K562 (cell line): Measurements from ENCODE around the gene ACBD6. TPM values are rescaled to one million over a fixed set of nuclear protein-coding genes. Genes with fewer than 3 reads are reported as not detected.

Experiments
- CEBPB ChIP-seq: fragments of 450-650 bp; IDR thresholded peaks from 2 replicates; pipeline ENCODE4 v1.6.1; 2016; ENCODE audit warnings: missing genetic modification characterization, missing compliant biosample characterization
- CEBPG ChIP-seq, 3 experiments: fragments of 200-800 bp in 1 of 3; sonication (Bioruptor generic) in 1 of 3; sonication (generic) in 1 of 3; formaldehyde crosslinking in 1 of 3; IDR thresholded peaks in 2 of 3; conservative IDR thresholded peaks in 1 of 3; 2 replicates each; pipeline versions ENCODE4 v1.6.1 to v1.8.0; 2016 to 2022; ENCODE audit warnings: missing compliant biosample characterization in 2 of 3, missing genetic modification characterization in 2 of 3, mild to moderate bottlenecking in 1 of 3, missing genetic modification reagents in 1 of 3
- FOXA3 ChIP-seq, 2 experiments: fragments of 450-650 bp in 1 of 2; sonication (generic) in 1 of 2; formaldehyde crosslinking; IDR thresholded peaks in 1 of 2; conservative IDR thresholded peaks in 1 of 2; 2 replicates each; pipeline versions ENCODE4 v1.4.0 to v1.8.0; 2020 to 2022; ENCODE audit warnings: mild to moderate bottlenecking in 2 of 2, missing genetic modification reagents in 1 of 2
- HDAC2 ChIP-seq: fragments of 450-650 bp; IDR thresholded peaks from 2 replicates; pipeline ENCODE4 v1.6.1; 2016; ENCODE audit warnings: mild to moderate bottlenecking
- JUND ChIP-seq, 2 experiments: IDR thresholded peaks; 2 replicates in 1 of 2; 3 replicates in 1 of 2; pipeline ENCODE4 v1.6.1; 2011; ENCODE audit warnings: borderline replicate concordance in 2 of 2, low read depth in 2 of 2, low read length in 2 of 2, improper control_type of control experiment in 1 of 2, missing biosample characterization in 1 of 2, missing genetic modification characterization in 1 of 2, missing genetic modification reagents in 1 of 2
- MEF2A ChIP-seq: IDR thresholded peaks from 2 replicates; pipeline ENCODE4 v1.6.1; 2011; ENCODE audit warnings: low read depth, mild to moderate bottlenecking, low read length, moderate library complexity; ENCODE audit not compliant: control insufficient read depth
- NBN ChIP-seq: fragments of 450-650 bp; IDR thresholded peaks from 2 replicates; pipeline ENCODE4 v1.6.1; 2016; ENCODE audit warnings: low read depth, mild to moderate bottlenecking
- POU5F1 ChIP-seq: fragments of 150-350 bp; IDR thresholded peaks from 2 replicates; pipeline ENCODE4 v1.6.1; 2014; ENCODE audit warnings: borderline replicate concordance, low read length, low read depth, mild to moderate bottlenecking; ENCODE audit not compliant: partially characterized antibody
- RB1 ChIP-seq: fragments of 450-650 bp; IDR thresholded peaks from 2 replicates; pipeline ENCODE4 v1.6.1; 2017; ENCODE audit warnings: low read depth, mild to moderate bottlenecking
- TAL1 ChIP-seq: fragments of 450-650 bp; IDR thresholded peaks from 2 replicates; pipeline ENCODE4 v1.6.1; 2016; ENCODE audit warnings: mild to moderate bottlenecking
- XRCC5 ChIP-seq: fragments of 200-400 bp; formaldehyde crosslinking; IDR thresholded peaks from 2 replicates; pipeline ENCODE4 v1.6.1; 2017; ENCODE audit warnings: low read depth, mild to moderate bottlenecking, low read length
- ZNF668 ChIP-seq: fragments of 250-450 bp; sonication (Bioruptor Pico); IDR thresholded peaks from 2 replicates; pipeline ENCODE4 v1.8.0; 2022; ENCODE audit warnings: mild to moderate bottlenecking, inconsistent platforms
- polyA plus RNA-seq, 8 experiments: library from polyadenylated mRNA; depleted of rRNA in 4 of 8; stranded (reverse) in 5 of 8; unstranded in 3 of 8; fragments of >200 nt; fragmentation: Nextera tagmentation in 2 of 8; fragmentation: Illumina TruSeq in 1 of 8; extraction: Ambion mirVana in 2 of 8; extraction: Trizol in 1 of 8; gene quantifications; 2 replicates each; pipeline versions ENCODE4 v1.2.1 to v1.2.3, GENCODE V29; 2011 to 2014; ENCODE audit warnings: inconsistent platforms in 1 of 8, missing spikeins in 1 of 8
- total RNA-seq, 7 experiments: library from RNA; depleted of rRNA in 6 of 7; stranded (reverse); fragments of >200 nt in 6 of 7; fragmentation: Illumina TruSeq in 2 of 7; extraction: Trizol in 2 of 7; gene quantifications; 2 replicates each; pipeline versions ENCODE4 v1.2.1 to v1.2.3, GENCODE V29; 2011 to 2021; ENCODE audit warnings: low replicate concordance in 1 of 7
- TF ChIP-seq, protein P1 (sequence below), 2 experiments: fragments of 450-650 bp; IDR thresholded peaks; 2 replicates each; pipeline ENCODE4 v1.6.1; 2018; ENCODE audit warnings: mild to moderate bottlenecking in 2 of 2, low read depth in 1 of 2; ENCODE audit not compliant: partially characterized antibody in 2 of 2
- TF ChIP-seq, protein P2 (sequence below): fragments of 450-650 bp; formaldehyde crosslinking; IDR thresholded peaks from 2 replicates; pipeline ENCODE4 v1.4.0; 2020; ENCODE audit warnings: mild to moderate bottlenecking, moderate library complexity
- TF ChIP-seq, protein P3 (sequence below), 3 experiments: IDR thresholded peaks in 2 of 3; conservative IDR thresholded peaks in 1 of 3; 2 replicates each; pipeline ENCODE4 v1.5.1; 2011 to 2012; ENCODE audit warnings: low read length in 3 of 3, mild to moderate bottlenecking in 3 of 3, control low read depth in 2 of 3, improper control_type of control experiment in 1 of 3, inconsistent platforms in 1 of 3, low read depth in 1 of 3, mixed read lengths in 1 of 3, moderate library complexity in 1 of 3; ENCODE audit not compliant: insufficient read depth in 2 of 3

Gene ACBD6
- total and polyA plus RNA-seq, 9 of the 15 experiments (the other 6 are each of a cell fraction or from before 2014, with no cell fraction given): 16.9 to 107 (median 77.7) TPM

DNA sequence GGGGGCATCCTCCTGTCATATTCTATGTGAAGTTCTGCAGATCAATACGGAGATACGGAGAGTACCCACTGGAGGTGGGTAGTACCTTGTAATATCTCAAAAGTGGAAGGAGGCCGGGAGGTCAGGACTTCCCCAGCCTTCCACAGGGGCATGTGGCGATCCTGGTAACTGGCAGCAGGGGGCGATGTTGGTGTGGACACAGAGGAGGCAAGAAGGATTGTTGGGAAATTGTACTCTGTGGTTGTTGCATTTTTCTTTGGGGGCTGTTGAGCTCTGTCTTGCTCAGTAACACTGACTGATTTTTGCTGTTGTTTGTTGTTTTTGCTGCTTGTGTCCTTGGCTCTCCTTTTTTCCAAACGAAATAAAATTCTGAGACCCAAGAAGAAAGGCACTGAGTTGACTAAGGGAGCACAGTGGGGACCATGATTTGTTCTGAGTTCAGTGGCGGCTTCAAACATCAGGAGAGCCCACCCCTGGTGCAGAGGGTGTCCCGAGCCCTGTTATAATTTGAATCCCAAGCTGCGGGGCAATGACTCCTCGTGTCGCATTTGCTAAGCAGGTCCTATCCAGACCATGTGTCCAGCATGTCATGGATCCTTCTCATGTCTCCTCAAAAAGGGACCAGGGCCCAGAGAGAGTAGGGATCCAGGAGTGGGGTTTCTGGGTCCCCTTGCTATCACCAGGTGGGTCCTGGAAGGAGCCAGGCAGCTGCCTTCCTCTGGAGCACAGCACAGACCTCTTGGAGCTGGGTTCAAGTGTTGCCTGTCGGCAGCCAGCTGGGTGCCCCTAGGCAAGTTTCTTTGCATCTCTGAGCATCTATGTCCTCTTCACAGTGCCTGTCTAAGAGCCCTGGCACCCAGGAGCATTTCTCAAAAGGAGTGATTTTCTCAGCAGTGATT, 249.5 kb downstream of the ACBD6 start (continued):
- TF ChIP-seq, protein P1, sequence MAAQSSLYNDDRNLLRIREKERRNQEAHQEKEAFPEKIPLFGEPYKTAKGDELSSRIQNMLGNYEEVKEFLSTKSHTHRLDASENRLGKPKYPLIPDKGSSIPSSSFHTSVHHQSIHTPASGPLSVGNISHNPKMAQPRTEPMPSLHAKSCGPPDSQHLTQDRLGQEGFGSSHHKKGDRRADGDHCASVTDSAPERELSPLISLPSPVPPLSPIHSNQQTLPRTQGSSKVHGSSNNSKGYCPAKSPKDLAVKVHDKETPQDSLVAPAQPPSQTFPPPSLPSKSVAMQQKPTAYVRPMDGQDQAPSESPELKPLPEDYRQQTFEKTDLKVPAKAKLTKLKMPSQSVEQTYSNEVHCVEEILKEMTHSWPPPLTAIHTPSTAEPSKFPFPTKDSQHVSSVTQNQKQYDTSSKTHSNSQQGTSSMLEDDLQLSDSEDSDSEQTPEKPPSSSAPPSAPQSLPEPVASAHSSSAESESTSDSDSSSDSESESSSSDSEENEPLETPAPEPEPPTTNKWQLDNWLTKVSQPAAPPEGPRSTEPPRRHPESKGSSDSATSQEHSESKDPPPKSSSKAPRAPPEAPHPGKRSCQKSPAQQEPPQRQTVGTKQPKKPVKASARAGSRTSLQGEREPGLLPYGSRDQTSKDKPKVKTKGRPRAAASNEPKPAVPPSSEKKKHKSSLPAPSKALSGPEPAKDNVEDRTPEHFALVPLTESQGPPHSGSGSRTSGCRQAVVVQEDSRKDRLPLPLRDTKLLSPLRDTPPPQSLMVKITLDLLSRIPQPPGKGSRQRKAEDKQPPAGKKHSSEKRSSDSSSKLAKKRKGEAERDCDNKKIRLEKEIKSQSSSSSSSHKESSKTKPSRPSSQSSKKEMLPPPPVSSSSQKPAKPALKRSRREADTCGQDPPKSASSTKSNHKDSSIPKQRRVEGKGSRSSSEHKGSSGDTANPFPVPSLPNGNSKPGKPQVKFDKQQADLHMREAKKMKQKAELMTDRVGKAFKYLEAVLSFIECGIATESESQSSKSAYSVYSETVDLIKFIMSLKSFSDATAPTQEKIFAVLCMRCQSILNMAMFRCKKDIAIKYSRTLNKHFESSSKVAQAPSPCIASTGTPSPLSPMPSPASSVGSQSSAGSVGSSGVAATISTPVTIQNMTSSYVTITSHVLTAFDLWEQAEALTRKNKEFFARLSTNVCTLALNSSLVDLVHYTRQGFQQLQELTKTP (IDR thresholded peaks at IDR 0.05; ENCODE audit: low read depth in 1 of 2, partially characterized antibody in 2 of 2): peak in 1 of 2 experiments; percentile 33
- 0 out of 2 replicates have a peak, but pooled peaks have one; percentile 5 for TF ChIP-seq TAL1
- peak; percentile 87 for TF ChIP-seq CEBPB (tag)
- peak; percentile 16; the same call in 1 of the 2 replicates for TF ChIP-seq RB1
- TF ChIP-seq NBN: peak; percentile 70
- 0 out of 2 replicates have a peak, but pooled peaks have one; percentile 21 for TF ChIP-seq HDAC2
- no peak for TF ChIP-seq ZNF668 (CRISPR knock-in tag)
- no peak for TF ChIP-seq CEBPG (CRISPR knock-in tag; IDR thresholded peaks at IDR 0.05)
- peak in 1 of 2 experiments; percentile 62; a peak in 3 of 4 replicates for TF ChIP-seq CEBPG (tag; conservative IDR thresholded peaks at IDR 0.05 in 1 of 2, IDR thresholded peaks at IDR 0.05 in 1 of 2)
- TF ChIP-seq, protein P2, sequence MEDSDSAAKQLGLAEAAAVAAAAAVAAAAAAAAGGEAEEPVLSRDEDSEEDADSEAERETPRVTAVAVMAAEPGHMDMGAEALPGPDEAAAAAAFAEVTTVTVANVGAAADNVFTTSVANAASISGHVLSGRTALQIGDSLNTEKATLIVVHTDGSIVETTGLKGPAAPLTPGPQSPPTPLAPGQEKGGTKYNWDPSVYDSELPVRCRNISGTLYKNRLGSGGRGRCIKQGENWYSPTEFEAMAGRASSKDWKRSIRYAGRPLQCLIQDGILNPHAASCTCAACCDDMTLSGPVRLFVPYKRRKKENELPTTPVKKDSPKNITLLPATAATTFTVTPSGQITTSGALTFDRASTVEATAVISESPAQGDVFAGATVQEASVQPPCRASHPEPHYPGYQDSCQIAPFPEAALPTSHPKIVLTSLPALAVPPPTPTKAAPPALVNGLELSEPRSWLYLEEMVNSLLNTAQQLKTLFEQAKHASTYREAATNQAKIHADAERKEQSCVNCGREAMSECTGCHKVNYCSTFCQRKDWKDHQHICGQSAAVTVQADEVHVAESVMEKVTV (CRISPR knock-in tag): peak; percentile 72
- peak; percentile 7; the same call in 1 of the 2 replicates for TF ChIP-seq JUND (IDR thresholded peaks at IDR 0.05; ENCODE audit: borderline replicate concordance, low read depth, low read length)
- TF ChIP-seq JUND (tag; IDR thresholded peaks at IDR 0.05; ENCODE audit: borderline replicate concordance, low read depth, low read length): no peak; the same call in 2 of the 3 replicates
- peak in 1 of 2 experiments; percentile 75; a peak in 1 of 4 replicates for TF ChIP-seq FOXA3 (CRISPR knock-in tag; conservative IDR thresholded peaks at IDR 0.05 in 1 of 2, IDR thresholded peaks at IDR 0.05 in 1 of 2)
- TF ChIP-seq XRCC5: peak; percentile 81; the same call in 1 of the 2 replicates
- TF ChIP-seq POU5F1: no peak
- TF ChIP-seq, protein P3, sequence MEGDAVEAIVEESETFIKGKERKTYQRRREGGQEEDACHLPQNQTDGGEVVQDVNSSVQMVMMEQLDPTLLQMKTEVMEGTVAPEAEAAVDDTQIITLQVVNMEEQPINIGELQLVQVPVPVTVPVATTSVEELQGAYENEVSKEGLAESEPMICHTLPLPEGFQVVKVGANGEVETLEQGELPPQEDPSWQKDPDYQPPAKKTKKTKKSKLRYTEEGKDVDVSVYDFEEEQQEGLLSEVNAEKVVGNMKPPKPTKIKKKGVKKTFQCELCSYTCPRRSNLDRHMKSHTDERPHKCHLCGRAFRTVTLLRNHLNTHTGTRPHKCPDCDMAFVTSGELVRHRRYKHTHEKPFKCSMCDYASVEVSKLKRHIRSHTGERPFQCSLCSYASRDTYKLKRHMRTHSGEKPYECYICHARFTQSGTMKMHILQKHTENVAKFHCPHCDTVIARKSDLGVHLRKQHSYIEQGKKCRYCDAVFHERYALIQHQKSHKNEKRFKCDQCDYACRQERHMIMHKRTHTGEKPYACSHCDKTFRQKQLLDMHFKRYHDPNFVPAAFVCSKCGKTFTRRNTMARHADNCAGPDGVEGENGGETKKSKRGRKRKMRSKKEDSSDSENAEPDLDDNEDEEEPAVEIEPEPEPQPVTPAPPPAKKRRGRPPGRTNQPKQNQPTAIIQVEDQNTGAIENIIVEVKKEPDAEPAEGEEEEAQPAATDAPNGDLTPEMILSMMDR (IDR thresholded peaks at IDR 0.05 in 2 of 3, conservative IDR thresholded peaks at IDR 0.05 in 1 of 3; ENCODE audit: insufficient read depth in 2 of 3, low read depth in 1 of 3, low read length in 3 of 3): peak; percentile 96 to 99 (median 98)
- no peak for TF ChIP-seq MEF2A
